Activated naive CD8-positive, alpha-beta T cell treated with anti-CD3 and anti-CD28 coated beads, Interleukin-2, amount 50 U/mL, for 24 hours (primary cell): ENCODE measurements around the gene EIF5B.

Experiments used
- ATAC-seq: fragments of 150-1000 bp; cut with Tn5 transposase; one replicate; pipeline ENCODE4 v1.10.0; 2021
- DNase-seq: peaks from one replicate; pipeline ENCODE4 v3.0.0; 2021
- H3K27ac Mint-ChIP-seq: one replicate; pipeline ENCODE4 v1.8.0; 2021; ENCODE audit warnings: mild to moderate bottlenecking, mixed read lengths
- H3K27me3 Mint-ChIP-seq: one replicate; pipeline ENCODE4 v1.8.0; 2021; ENCODE audit warnings: mixed read lengths
- H3K36me3 Mint-ChIP-seq: one replicate; pipeline ENCODE4 v1.8.0; 2021; ENCODE audit warnings: low read depth, mixed read lengths
- H3K4me1 Mint-ChIP-seq: one replicate; pipeline ENCODE4 v1.8.0; 2021; ENCODE audit warnings: mixed read lengths
- H3K4me3 Mint-ChIP-seq: one replicate; pipeline ENCODE4 v1.8.0; 2021; ENCODE audit warnings: mild to moderate bottlenecking, moderate library complexity, mixed read lengths
- H3K9me3 Mint-ChIP-seq: one replicate; pipeline ENCODE4 v1.8.0; 2021; ENCODE audit warnings: mixed read lengths

Gene EIF5B

DNA sequence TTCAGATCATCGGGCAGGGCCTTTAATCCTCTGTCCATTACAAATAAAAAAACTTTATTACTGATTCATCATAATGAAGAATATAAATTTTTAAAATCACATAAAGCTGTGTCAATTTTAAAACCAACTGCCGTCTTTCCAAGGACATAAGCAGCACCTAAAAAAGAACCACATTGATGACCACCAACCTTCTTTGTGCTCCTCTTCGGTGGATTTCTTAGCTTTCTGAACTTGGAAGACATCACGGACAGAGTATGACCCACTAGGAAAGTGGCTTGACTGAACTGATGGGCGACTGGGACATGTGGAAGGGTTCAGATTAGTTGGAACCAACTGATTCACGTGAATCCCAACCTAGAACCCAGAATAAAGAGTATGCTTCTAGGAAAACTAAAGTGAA, 68.9 kb downstream of the EIF5B start:
- H3K27me3 Mint-ChIP-seq, result no peaks in the 10 kb centered on the region
- peak overlapping the region; percentile 46 for H3K27ac Mint-ChIP-seq
- DNase-seq, result no peak
- H3K4me1 Mint-ChIP-seq, result peaks cover 18% of the 10 kb centered on the region
- no peak overlapping the region for H3K4me3 Mint-ChIP-seq
- H3K36me3 Mint-ChIP-seq, result peaks cover 52% of the 10 kb centered on the region
- ATAC-seq, result no peak
- H3K9me3 Mint-ChIP-seq, result no peaks in the 10 kb centered on the region

DNA sequence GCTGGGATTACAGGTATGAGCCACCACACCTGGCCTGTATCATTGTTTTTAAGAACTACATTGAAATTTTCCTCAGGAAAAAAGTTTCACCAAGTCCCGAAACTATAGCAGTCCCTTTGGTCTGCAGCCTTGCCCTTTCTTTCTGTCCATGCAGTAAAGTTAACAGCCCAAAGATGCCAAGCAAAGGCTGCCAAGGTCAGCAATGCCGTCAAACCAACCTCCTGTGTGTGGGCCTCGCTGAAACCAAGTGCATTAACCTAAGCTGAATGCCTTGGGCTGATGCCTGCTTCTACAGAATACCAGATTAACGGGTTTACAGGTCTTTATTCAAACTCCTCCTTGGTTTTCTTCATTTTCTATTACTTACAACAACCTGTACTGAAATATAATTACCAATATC, 73.1 kb downstream of the EIF5B start:
- Mint-ChIP-seq H3K27me3 (no peaks in the 10 kb centered on the region), H3K4me3 (no peak overlapping the region), H3K4me1 (peaks cover 5% of the 10 kb centered on the region), H3K36me3 (peaks cover 48% of the 10 kb centered on the region), H3K9me3 (no peaks in the 10 kb centered on the region), H3K27ac (no peak overlapping the region)
- DNase-seq, result no peak
- ATAC-seq, result no peak

DNA sequence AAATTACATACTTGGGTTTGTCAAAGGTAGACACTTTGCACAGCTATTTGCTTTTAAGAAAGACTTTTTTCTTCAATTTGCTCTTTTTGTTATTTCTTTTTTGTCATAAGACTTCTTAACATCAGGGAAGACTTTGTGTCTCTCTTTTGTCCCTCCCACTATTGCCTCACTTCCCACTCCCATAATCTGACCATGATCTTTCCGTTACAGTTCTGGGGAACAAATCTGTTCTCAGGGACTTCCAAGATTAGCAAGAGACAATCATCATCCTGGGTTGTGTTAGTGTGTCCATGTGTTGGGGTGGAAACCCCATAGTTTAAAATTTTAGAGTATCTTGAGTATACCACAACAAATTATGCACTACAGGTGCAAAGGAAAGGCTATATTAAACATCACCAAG, 77.4 kb downstream of the EIF5B start:
- H3K27ac Mint-ChIP-seq, result peak overlapping the region; percentile 49
- H3K4me1 Mint-ChIP-seq, result peaks cover 2% of the 10 kb centered on the region
- no peaks in the 10 kb centered on the region for H3K9me3 Mint-ChIP-seq
- no peak for DNase-seq
- no peak overlapping the region for H3K4me3 Mint-ChIP-seq
- H3K27me3 Mint-ChIP-seq, result no peaks in the 10 kb centered on the region
- H3K36me3 Mint-ChIP-seq, result peaks cover 55% of the 10 kb centered on the region
- no peak for ATAC-seq

DNA sequence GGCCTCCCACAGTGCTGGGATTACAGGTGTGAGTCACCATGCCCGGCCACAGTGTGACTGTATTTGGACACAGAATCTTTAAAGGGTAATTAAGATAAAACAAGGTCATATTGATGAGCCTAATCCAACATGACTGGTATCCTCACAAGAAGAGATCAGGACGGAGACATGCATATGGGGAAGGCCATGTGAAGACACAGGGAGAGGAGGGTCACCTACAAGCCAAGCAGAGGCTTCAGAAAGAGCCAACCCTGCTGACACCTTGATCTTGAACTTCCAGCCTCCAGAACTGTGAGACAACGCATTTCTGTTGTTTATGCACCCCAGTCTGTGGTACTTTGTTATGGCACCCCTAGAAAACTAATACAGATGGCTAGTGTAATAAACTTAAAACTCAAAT, 80.2 kb downstream of the EIF5B start:
- ATAC-seq, result no peak
- Mint-ChIP-seq H3K27ac (no peak overlapping the region), H3K4me1 (peaks cover 2% of the 10 kb centered on the region), H3K9me3 (no peaks in the 10 kb centered on the region), H3K27me3 (no peaks in the 10 kb centered on the region), H3K36me3 (peaks cover 71% of the 10 kb centered on the region), H3K4me3 (no peak overlapping the region)
- no peak for DNase-seq

DNA sequence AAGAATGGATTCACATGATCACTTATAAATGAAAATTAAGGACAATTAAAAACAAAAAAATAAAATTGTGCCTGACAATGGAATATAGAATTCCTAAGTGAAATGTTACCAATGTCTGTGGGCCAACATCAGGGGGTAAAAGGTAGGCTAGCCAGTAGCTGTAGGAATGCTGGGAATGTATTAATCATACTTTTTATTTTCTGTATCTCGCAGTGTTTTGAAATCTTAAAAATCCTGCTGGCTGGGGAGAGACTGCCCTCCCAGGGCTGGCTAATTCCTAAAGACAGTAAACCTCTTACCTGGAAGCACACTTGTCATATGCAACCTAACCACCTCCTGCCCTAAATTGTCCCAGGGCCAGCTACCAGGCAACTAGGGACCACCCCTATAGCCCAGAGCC, 82.8 kb downstream of the EIF5B start:
- Mint-ChIP-seq H3K4me1 (no peaks in the 10 kb centered on the region), H3K36me3 (peaks cover 58% of the 10 kb centered on the region), H3K27ac (peak overlapping the region; percentile 12), H3K9me3 (no peaks in the 10 kb centered on the region), H3K27me3 (no peaks in the 10 kb centered on the region), H3K4me3 (no peak overlapping the region)
- ATAC-seq (no peak), DNase-seq (no peak)

DNA sequence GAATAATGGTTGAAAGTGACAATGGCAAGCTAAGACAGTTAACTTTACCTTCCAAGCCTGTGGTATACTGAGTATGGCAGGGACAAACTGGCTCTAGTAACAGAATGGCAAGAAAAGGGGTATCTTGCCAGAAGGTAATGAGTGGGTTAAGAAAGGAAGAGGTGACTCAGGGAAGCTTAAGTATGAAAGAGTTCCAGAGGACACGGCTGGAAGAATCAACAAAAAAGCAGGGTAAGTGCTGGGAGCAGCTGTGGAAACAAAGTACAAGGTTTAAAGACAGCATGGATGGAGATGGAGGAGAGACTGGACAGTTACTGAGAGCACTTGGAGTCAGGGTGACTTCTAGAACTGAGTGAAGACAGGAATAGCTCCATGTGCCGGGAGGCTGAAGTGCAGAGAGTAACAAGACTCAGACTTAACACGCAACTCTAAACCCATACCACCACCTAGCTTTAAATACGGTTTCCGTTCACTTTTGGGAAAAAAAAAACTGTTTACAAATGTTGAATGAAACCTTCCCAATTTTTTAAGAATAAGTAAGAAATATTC, 83.6 kb downstream of the EIF5B start:
- no peak overlapping the region for H3K4me3 Mint-ChIP-seq
- peak overlapping the region; percentile 12 for H3K27ac Mint-ChIP-seq
- no peaks in the 10 kb centered on the region for H3K9me3 Mint-ChIP-seq
- DNase-seq (no peak), ATAC-seq (no peak)
- H3K4me1 Mint-ChIP-seq, result no peaks in the 10 kb centered on the region
- no peaks in the 10 kb centered on the region for H3K27me3 Mint-ChIP-seq
- H3K36me3 Mint-ChIP-seq, result peaks cover 54% of the 10 kb centered on the region

DNA sequence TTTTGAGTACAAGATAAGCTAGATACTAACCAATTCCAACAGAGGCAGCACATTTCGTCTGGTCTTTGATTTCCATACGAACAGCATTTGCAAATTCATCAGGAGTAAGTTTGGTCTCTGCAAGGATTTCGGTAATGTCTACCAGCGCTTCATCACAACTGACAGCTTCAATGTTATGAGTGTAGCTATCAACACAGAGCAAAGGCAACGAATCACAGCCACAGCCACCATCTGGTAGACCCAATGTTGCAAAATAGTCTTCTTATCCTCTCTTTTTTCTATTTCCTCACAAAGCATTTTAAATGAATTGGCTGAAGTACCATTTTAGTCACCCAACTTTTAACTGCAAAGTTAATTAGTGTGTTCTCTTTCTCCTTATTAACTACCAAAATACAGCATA, 84.3 kb downstream of the EIF5B start:
- H3K4me1 Mint-ChIP-seq, result no peaks in the 10 kb centered on the region
- no peak overlapping the region for H3K27ac Mint-ChIP-seq
- no peak overlapping the region for H3K4me3 Mint-ChIP-seq
- H3K9me3 Mint-ChIP-seq, result no peaks in the 10 kb centered on the region
- peaks cover 50% of the 10 kb centered on the region for H3K36me3 Mint-ChIP-seq
- ATAC-seq (no peak), DNase-seq (no peak)
- H3K27me3 Mint-ChIP-seq, result no peaks in the 10 kb centered on the region

DNA sequence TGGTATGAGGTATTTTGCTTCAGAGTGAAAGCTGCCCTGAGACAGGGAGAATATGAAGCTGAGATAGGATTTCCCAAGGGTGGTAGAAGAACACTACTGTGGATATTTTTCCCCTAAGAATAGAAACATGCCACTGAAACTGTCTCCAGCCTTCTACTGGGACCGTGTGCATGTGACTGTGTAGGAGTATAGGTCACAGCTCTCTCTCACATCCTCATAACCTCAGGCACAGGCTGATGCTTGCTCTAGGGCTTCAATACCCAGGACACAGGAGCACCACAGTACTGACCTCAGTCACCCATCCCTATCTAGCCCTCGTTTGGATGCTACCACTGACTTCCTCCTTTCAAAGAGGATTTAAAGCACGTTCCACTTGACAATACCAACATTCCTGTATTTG, 85.4 kb downstream of the EIF5B start:
- Mint-ChIP-seq H3K36me3 (peaks cover 50% of the 10 kb centered on the region), H3K27me3 (no peaks in the 10 kb centered on the region), H3K4me3 (no peak overlapping the region), H3K4me1 (no peaks in the 10 kb centered on the region), H3K27ac (no peak overlapping the region), H3K9me3 (no peaks in the 10 kb centered on the region)
- ATAC-seq, result peak; percentile 57
- no peak for DNase-seq

DNA sequence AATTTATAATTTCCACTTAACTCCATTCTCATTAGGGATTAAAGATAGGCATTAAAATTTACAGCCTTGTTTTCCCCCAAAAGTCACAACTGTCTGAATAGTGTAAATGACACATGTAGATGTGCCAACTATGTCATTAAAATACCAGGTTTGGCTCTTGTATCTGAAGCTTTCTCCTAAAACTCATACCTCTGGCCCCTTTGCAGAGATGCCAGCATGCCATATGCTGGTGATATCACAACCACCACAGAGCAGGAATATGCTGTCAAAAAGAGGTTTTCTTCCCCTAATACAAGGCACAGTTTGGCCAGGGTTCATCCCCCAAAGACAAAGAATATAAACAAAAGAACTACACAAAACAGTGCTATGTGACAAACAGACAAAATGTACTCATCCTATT, 87.2 kb downstream of the EIF5B start:
- no peaks in the 10 kb centered on the region for H3K9me3 Mint-ChIP-seq
- H3K4me1 Mint-ChIP-seq, result no peaks in the 10 kb centered on the region
- no peak for ATAC-seq
- peaks cover 51% of the 10 kb centered on the region for H3K36me3 Mint-ChIP-seq
- no peak overlapping the region for H3K4me3 Mint-ChIP-seq
- no peak overlapping the region for H3K27ac Mint-ChIP-seq
- H3K27me3 Mint-ChIP-seq, result no peaks in the 10 kb centered on the region
- DNase-seq, result no peak

DNA sequence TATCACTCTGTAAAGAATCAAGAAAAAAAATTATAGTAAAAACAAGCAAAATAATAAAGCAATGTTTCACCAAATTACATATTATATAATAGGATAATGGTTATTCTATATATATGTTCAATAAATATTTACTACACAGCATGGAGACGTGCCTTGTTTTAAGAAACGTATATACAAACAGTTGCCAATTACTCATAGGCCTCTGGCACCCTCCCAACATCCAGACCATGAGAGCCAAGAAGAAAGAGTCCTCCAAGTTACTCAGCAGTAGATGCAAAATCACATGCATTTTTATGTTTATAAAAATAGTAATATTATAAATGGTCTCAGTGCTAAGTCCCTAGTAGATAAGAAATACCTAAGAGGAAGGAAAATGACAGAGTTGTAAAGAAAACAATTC, 87.8 kb downstream of the EIF5B start:
- no peaks in the 10 kb centered on the region for H3K27me3 Mint-ChIP-seq
- ATAC-seq (no peak), DNase-seq (no peak)
- no peaks in the 10 kb centered on the region for H3K4me1 Mint-ChIP-seq
- H3K9me3 Mint-ChIP-seq, result no peaks in the 10 kb centered on the region
- H3K36me3 Mint-ChIP-seq, result peaks cover 44% of the 10 kb centered on the region
- no peak overlapping the region for H3K27ac Mint-ChIP-seq
- no peak overlapping the region for H3K4me3 Mint-ChIP-seq

DNA sequence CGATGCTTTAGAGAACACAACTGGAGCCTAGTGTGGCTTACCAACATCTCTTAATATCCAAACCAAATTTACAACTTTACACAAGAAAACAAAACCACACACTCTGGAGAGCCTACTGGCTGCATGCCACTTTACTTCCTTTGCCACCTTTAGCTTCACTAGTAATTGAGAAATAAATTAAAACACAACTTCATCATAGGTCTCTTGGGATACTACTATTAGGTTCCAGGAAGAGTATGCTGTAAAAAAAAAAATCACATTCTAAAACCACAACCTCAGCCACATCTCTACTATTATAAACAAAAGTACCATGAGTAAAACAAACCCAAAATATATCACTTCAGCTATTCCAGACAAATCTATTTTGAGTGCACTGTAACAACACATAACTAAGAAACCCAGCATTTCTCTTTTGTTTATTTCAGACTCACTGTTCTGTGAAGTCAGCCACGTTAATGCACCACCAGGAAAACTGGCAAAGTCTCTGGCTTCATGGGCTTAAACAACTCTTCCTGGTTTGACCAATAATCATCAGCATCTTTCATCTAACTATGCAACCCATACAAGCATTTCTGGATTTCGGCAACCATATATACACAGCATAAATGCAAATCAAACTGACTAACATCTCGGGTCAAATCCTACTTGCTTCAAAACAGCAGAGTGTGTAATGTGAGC, 93.6 kb downstream of the EIF5B start:
- H3K27ac Mint-ChIP-seq, result no peak overlapping the region

DNA sequence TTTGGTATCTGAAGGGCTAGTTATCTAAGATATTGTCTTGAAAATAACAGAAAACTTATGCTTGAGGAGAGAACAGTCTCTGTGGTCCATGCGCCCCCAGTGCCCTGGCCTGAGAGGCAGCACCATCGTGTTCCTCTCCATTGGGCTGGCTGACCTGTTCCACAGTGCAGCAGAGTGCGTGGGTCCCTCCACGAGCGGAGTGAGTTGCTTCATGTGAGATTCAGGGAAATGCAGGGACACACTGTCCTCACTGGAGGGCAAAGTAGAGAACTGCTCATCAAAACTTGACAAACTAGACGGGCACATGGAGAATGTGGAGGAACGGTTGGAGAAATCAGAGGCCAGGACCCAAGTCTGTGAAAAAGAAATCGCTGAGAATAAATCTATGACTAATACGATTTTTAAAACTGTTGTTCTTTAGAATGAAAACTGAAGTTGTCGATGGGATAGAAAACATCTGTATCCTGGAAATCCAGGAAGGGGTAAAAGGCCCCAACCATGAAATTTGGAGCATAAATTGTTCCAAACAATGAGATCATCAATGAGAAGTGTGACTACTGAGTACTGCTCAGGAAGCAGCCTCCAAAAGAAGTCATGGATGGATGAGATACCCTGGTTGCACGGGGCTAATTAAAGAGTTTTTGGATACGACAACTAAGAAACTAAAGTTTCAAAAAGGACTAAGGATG, 94.5 kb downstream of the EIF5B start:
- no peaks in the 10 kb centered on the region for H3K9me3 Mint-ChIP-seq
- no peak for ATAC-seq
- H3K4me1 Mint-ChIP-seq, result peaks cover 2% of the 10 kb centered on the region
- H3K36me3 Mint-ChIP-seq, result peaks cover 22% of the 10 kb centered on the region
- no peak for DNase-seq
- no peak overlapping the region for H3K27ac Mint-ChIP-seq
- no peak overlapping the region for H3K4me3 Mint-ChIP-seq
- H3K27me3 Mint-ChIP-seq, result no peaks in the 10 kb centered on the region

More for the DNA sequence above, 93.6 kb downstream of the EIF5B start:
- no peaks in the 10 kb centered on the region for H3K9me3 Mint-ChIP-seq
- peaks cover 22% of the 10 kb centered on the region for H3K36me3 Mint-ChIP-seq
- ATAC-seq, result no peak
- H3K4me3 Mint-ChIP-seq, result no peak overlapping the region
- H3K4me1 Mint-ChIP-seq, result peaks cover 2% of the 10 kb centered on the region
- DNase-seq, result no peak
- no peaks in the 10 kb centered on the region for H3K27me3 Mint-ChIP-seq

DNA sequence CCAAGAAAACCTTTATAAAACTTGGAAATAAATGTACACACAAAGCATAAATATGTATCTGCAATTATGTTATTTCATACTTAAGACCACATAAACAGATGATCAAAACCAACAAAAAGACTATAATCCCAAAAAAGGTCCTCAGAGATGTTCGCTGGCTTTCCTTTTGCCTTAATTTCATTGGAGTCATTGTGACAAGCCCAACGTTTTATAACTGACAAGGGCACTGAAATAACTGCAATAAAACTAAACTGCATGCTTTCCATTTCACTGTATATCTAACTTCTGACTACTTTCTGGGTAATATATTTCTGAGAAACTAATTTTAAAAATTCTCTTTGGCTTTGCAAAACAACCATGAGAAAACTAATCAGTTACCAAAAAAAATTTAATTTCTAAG, 96.2 kb downstream of the EIF5B start:
- H3K4me3 Mint-ChIP-seq, result no peak overlapping the region
- ATAC-seq, result no peak
- H3K36me3 Mint-ChIP-seq, result peaks cover 24% of the 10 kb centered on the region
- no peaks in the 10 kb centered on the region for H3K27me3 Mint-ChIP-seq
- no peak for DNase-seq
- no peaks in the 10 kb centered on the region for H3K9me3 Mint-ChIP-seq
- H3K4me1 Mint-ChIP-seq, result peaks cover 2% of the 10 kb centered on the region
- peak overlapping the region; percentile 2 for H3K27ac Mint-ChIP-seq

DNA sequence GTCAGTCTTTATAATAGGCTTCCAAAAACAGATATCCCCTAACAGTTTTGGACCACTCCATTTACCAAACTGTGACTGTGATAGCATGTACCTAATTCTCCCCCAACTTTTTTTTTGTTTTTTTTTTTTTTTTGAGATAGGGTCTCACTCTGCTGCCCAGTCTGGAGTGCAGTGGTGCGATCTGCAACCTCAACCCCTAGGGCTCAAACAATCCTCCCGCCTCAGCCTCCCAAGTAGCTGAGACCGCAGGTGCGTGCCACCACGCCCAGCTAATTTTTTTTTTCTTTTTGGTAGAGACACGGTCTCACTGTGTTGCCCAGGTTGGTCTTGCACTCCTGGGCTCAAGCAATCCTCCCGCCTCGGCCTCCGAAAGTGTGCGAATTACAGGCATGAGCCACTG, 99.7 kb downstream of the EIF5B start:
- ATAC-seq (no peak), DNase-seq (no peak)
- Mint-ChIP-seq H3K9me3 (no peaks in the 10 kb centered on the region), H3K4me3 (no peak overlapping the region), H3K4me1 (no peaks in the 10 kb centered on the region), H3K27ac (no peak overlapping the region), H3K36me3 (peaks cover 26% of the 10 kb centered on the region), H3K27me3 (no peaks in the 10 kb centered on the region)

DNA sequence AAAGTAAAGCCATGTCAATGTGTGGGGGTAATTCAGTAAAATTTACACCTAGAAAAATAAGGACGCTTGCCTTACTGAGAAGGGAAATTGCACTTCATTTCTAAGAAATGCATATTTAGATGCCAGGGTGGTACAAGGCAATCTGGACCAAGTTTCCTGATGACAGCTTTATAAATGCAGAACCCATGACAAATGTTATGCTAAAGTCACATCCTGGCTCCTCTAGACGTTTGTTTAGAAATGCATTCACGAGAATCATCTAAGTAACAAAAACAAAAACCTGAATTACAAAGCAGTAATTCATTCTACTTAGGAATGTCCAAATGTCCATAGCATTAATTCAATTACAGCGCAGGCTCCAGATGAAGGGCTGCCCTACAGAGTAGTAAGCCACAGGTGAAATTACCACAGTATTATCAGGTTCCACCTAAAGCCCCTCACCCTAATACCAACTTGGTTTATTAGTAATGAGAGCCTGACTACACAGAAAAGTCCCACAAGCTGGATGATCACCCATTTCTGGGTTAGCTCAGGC, 102.8 kb downstream of the EIF5B start:
- DNase-seq (no peak), ATAC-seq (no peak)
- H3K9me3 Mint-ChIP-seq, result no peaks in the 10 kb centered on the region
- H3K27ac Mint-ChIP-seq, result no peak overlapping the region
- no peak overlapping the region for H3K4me3 Mint-ChIP-seq
- peaks cover 28% of the 10 kb centered on the region for H3K36me3 Mint-ChIP-seq
- H3K4me1 Mint-ChIP-seq, result peaks cover 3% of the 10 kb centered on the region
- H3K27me3 Mint-ChIP-seq, result no peaks in the 10 kb centered on the region
